GM23338 (cell line): ENCODE results near the gene TTC8. TPM values are rescaled to one million over a fixed set of nuclear protein-coding genes. Genes with fewer than 3 reads are reported as not detected.

Source experiments
- ATAC-seq: fragments of 200-7000 bp; cut with Tn5 transposase; 3 replicates; pipeline ENCODE4 v1.9.1; 2020
- DNase-seq: peaks from one replicate; pipeline ENCODE4 v3.0.0-alpha.2; 2015; ENCODE audit warnings: low spot score
- H2AFZ ChIP-seq: fragments of 200-600 bp; sonication (generic); 2 replicates; pipeline ENCODE4 v1.8.0; 2016; ENCODE audit warnings: antibody characterized with exemption, mild to moderate bottlenecking, moderate library complexity
- H3F3A ChIP-seq: fragments of 200-600 bp; sonication (generic); replicated peaks from 2 replicates; pipeline ENCODE4 v1.8.0; 2017; ENCODE audit warnings: antibody characterized with exemption, mixed run types, low read depth
- H3K27ac ChIP-seq: fragments of 200-600 bp; sonication (generic); 2 replicates; pipeline ENCODE4 v1.6.1; 2016; ENCODE audit warnings: low read depth
- H3K27me3 ChIP-seq: fragments of 200-600 bp; sonication (generic); 2 replicates; pipeline ENCODE4 v1.8.0; 2016; ENCODE audit warnings: mild to moderate bottlenecking, mixed run types, moderate library complexity; ENCODE audit not compliant: insufficient read depth
- H3K36me3 ChIP-seq: fragments of 200-600 bp; sonication (generic); 2 replicates; pipeline ENCODE4 v1.8.0; 2016; ENCODE audit warnings: mild to moderate bottlenecking; ENCODE audit not compliant: insufficient read depth
- H3K4me1 ChIP-seq: fragments of 200-600 bp; sonication (generic); 2 replicates; pipeline ENCODE4 v1.8.0; 2016; ENCODE audit warnings: mild to moderate bottlenecking, moderate library complexity; ENCODE audit not compliant: insufficient read depth
- H3K4me2 ChIP-seq: fragments of 200-600 bp; sonication (generic); 2 replicates; pipeline ENCODE4 v1.7.1; 2017; ENCODE audit warnings: mixed run types
- H3K4me3 ChIP-seq: fragments of 200-600 bp; sonication (generic); 2 replicates; pipeline ENCODE4 v1.6.1; 2016; ENCODE audit warnings: mixed run types
- H3K79me2 ChIP-seq: fragments of 200-600 bp; sonication (generic); replicated peaks from 2 replicates; pipeline ENCODE4 v1.8.0; 2017; ENCODE audit warnings: mild to moderate bottlenecking; ENCODE audit not compliant: insufficient read depth
- H3K9me2 ChIP-seq: fragments of 200-600 bp; sonication (generic); 2 replicates; pipeline ENCODE4 v1.8.0; 2017; ENCODE audit not compliant: insufficient read depth
- H4K20me1 ChIP-seq: fragments of 200-600 bp; sonication (generic); replicated peaks from 2 replicates; pipeline ENCODE4 v1.8.0; 2017; ENCODE audit warnings: mild to moderate bottlenecking; ENCODE audit not compliant: insufficient read depth
- H3K27ac Mint-ChIP-seq: 2 replicates; pipeline ENCODE4 v1.8.0; 2020; ENCODE audit warnings: inconsistent platforms, mild to moderate bottlenecking, moderate library complexity, mixed read lengths
- H3K27me3 Mint-ChIP-seq: 3 replicates; pipeline ENCODE4 v1.8.0; 2022; ENCODE audit warnings: low read depth, mild to moderate bottlenecking, moderate library complexity, mixed read lengths, inconsistent platforms; ENCODE audit not compliant: insufficient read depth, poor library complexity
- H3K36me3 Mint-ChIP-seq: 3 replicates; pipeline ENCODE4 v1.8.0; 2021; ENCODE audit warnings: low read depth, mild to moderate bottlenecking, inconsistent platforms, moderate library complexity, mixed read lengths
- H3K4me1 Mint-ChIP-seq: 3 replicates; pipeline ENCODE4 v1.8.0; 2020; ENCODE audit warnings: mild to moderate bottlenecking, inconsistent platforms, mixed read lengths
- H3K4me3 Mint-ChIP-seq: 3 replicates; pipeline ENCODE4 v1.8.0; 2021; ENCODE audit warnings: moderate library complexity, mild to moderate bottlenecking, inconsistent platforms, mixed read lengths
- H3K9me3 Mint-ChIP-seq: 3 replicates; pipeline ENCODE4 v1.8.0; 2020; ENCODE audit warnings: moderate library complexity, mild to moderate bottlenecking, inconsistent platforms, mixed read lengths
- EZH2 ChIP-seq: fragments of 200-600 bp; sonication (generic); IDR thresholded peaks from one replicate; pipeline ENCODE4 v1.8.0; 2017; ENCODE audit warnings: antibody characterized with exemption, mild to moderate bottlenecking, low read depth; ENCODE audit not compliant: unreplicated experiment
- NANOG ChIP-seq: IDR thresholded peaks from 2 replicates; pipeline ENCODE4 v1.6.1; 2016; ENCODE audit warnings: antibody characterized with exemption, borderline replicate concordance
- STAT1 ChIP-seq: IDR thresholded peaks from one replicate; pipeline ENCODE4 v1.6.1; 2016; ENCODE audit warnings: antibody characterized with exemption; ENCODE audit not compliant: unreplicated experiment
- ZNF114 ChIP-seq: fragments of 250-450 bp; sonication (Bioruptor Pico); IDR thresholded peaks from 2 replicates; pipeline ENCODE4 v1.5.0; 2020; ENCODE audit warnings: mild to moderate bottlenecking, moderate library complexity
- polyA plus RNA-seq: library from polyadenylated mRNA; unstranded; fragments of >200 nt; fragmentation: Nextera tagmentation; extraction: Ambion mirVana; gene quantifications from 2 replicates; pipeline ENCODE4 v1.2.1, GENCODE V29; 2016
- total RNA-seq: library from RNA; depleted of rRNA; stranded (reverse); fragments of >200 nt; shearing (Covaris generic); gene quantifications from 2 replicates; pipeline ENCODE4 v1.2.3, GENCODE V29; 2014
- TF ChIP-seq, protein P1 (sequence below): IDR thresholded peaks from one replicate; pipeline ENCODE4 v1.6.1; 2018; ENCODE audit warnings: antibody characterized with exemption; ENCODE audit not compliant: unreplicated experiment
- TF ChIP-seq, protein P2 (sequence below): fragments of 250-450 bp; sonication (Bioruptor Pico); IDR thresholded peaks from 2 replicates; pipeline ENCODE4 v1.5.0; 2020; ENCODE audit warnings: mild to moderate bottlenecking, moderate library complexity

Gene TTC8
- total and polyA plus RNA-seq, 2 experiments from 2014 or later = 7.5 to 10.5 TPM

DNA sequence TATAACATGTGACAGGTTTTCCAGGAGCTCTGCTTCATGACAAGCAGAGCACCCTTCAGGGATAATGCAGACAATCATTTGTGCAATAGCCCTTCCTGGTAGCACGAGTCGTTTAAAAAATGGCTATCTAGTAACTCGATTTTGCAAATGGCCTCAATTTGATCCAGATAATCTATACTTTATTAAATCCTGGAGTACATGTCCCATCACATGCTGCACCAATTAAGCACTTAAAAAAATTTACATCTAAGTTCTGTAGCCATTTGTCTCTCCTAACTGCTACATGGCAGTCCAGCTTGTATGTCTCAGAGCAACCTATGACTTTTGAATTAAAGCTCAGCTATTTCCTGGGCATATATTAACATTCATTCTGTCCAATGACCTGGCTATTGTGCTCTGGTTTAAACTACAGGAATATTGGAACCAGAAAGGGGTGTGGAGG lies 79.8 kb downstream of the TTC8 start (continued):
- TF ChIP-seq, protein P1, sequence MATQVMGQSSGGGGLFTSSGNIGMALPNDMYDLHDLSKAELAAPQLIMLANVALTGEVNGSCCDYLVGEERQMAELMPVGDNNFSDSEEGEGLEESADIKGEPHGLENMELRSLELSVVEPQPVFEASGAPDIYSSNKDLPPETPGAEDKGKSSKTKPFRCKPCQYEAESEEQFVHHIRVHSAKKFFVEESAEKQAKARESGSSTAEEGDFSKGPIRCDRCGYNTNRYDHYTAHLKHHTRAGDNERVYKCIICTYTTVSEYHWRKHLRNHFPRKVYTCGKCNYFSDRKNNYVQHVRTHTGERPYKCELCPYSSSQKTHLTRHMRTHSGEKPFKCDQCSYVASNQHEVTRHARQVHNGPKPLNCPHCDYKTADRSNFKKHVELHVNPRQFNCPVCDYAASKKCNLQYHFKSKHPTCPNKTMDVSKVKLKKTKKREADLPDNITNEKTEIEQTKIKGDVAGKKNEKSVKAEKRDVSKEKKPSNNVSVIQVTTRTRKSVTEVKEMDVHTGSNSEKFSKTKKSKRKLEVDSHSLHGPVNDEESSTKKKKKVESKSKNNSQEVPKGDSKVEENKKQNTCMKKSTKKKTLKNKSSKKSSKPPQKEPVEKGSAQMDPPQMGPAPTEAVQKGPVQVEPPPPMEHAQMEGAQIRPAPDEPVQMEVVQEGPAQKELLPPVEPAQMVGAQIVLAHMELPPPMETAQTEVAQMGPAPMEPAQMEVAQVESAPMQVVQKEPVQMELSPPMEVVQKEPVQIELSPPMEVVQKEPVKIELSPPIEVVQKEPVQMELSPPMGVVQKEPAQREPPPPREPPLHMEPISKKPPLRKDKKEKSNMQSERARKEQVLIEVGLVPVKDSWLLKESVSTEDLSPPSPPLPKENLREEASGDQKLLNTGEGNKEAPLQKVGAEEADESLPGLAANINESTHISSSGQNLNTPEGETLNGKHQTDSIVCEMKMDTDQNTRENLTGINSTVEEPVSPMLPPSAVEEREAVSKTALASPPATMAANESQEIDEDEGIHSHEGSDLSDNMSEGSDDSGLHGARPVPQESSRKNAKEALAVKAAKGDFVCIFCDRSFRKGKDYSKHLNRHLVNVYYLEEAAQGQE = no peak

DNA sequence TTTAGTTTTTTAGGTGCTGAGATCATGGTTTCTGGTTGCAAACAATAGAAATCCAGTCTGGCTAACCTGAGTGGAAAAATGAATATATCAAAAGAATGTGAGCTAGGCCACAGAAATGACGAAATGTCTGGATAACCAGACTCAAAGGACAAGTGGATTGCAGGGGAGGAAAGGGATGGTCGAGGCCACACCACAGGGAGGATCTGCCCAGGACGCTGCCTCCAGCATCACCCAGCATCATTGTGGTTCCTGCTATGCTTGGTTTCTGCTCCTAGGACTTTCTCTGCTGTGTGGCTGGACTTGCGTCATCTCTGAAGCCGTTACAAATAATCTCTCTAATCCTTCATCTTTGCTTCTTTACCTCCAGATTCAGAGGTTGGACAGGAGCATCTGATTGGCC lies 80.4 kb downstream of the TTC8 start:
- Mint-ChIP-seq H3K4me1 (no peaks in the 10 kb centered on the region), H3K27ac (no peak overlapping the region), H3K4me3 (no peak overlapping the region), H3K36me3 (0 out of 3 replicates have a peak, but pooled peaks cover 3% of the 10 kb centered on the region), H3K27me3 (no peaks in the 10 kb centered on the region), H3K9me3 (peaks cover 14% of the 10 kb centered on the region)
- H3K4me2 ChIP-seq = no peak overlapping the region
- no peak overlapping the region for H3K27ac ChIP-seq
- no peak for ATAC-seq
- no peaks in the 10 kb centered on the region; the same call in 1 of the 2 replicates for H3K36me3 ChIP-seq
- H3F3A ChIP-seq = no peaks in the 10 kb centered on the region
- H2AFZ ChIP-seq = no peak overlapping the region
- DNase-seq = no peak
- H3K4me1 ChIP-seq = no peaks in the 10 kb centered on the region
- TF ChIP-seq NANOG = no peak
- no peaks in the 10 kb centered on the region for H4K20me1 ChIP-seq
- H3K27me3 ChIP-seq = no peaks in the 10 kb centered on the region
- H3K4me3 ChIP-seq = no peak overlapping the region
- H3K79me2 ChIP-seq = no peaks in the 10 kb centered on the region
- H3K9me2 ChIP-seq = no peaks in the 10 kb centered on the region

DNA sequence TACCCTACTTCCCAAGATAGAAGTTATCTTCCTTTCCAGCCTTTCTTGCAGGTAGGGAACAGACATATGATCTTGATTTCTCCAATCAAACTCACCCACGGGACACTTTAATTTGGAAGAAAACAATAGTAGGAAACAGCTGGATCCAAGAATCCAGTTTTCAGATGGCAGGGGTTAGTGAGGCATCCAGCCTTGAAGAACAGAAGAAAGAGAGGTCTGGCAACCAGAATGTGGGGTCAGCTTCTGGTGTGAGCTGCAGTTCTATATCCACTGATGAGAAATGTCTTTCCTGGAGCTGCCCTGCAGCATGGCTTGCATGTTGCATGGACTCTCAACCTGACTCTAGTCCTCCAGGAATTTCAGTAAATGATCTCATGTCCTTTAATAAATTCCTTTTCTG lies 83.8 kb downstream of the TTC8 start:
- Histone ChIP-seq H3K4me3 (no peak overlapping the region), H3F3A (no peaks in the 10 kb centered on the region), H3K27me3 (no peaks in the 10 kb centered on the region), H4K20me1 (no peaks in the 10 kb centered on the region), H2AFZ (no peak overlapping the region), H3K27ac (no peak overlapping the region), H3K36me3 (no peaks in the 10 kb centered on the region; the same call in 1 of the 2 replicates), H3K79me2 (no peaks in the 10 kb centered on the region), H3K4me2 (no peak overlapping the region), H3K9me2 (peaks cover 6% of the 10 kb centered on the region; the same call in 1 of the 2 replicates), H3K4me1 (no peaks in the 10 kb centered on the region)
- DNase-seq (no peak), ATAC-seq (no peak)
- Mint-ChIP-seq H3K27me3 (no peaks in the 10 kb centered on the region), H3K36me3 (0 out of 3 replicates have a peak, but pooled peaks cover 3% of the 10 kb centered on the region), H3K27ac (no peak overlapping the region), H3K4me1 (no peaks in the 10 kb centered on the region), H3K9me3 (peaks cover 14% of the 10 kb centered on the region), H3K4me3 (no peak overlapping the region)
- no peak for TF ChIP-seq STAT1
- TF ChIP-seq, protein P1 = no peak
- TF ChIP-seq, protein P2, sequence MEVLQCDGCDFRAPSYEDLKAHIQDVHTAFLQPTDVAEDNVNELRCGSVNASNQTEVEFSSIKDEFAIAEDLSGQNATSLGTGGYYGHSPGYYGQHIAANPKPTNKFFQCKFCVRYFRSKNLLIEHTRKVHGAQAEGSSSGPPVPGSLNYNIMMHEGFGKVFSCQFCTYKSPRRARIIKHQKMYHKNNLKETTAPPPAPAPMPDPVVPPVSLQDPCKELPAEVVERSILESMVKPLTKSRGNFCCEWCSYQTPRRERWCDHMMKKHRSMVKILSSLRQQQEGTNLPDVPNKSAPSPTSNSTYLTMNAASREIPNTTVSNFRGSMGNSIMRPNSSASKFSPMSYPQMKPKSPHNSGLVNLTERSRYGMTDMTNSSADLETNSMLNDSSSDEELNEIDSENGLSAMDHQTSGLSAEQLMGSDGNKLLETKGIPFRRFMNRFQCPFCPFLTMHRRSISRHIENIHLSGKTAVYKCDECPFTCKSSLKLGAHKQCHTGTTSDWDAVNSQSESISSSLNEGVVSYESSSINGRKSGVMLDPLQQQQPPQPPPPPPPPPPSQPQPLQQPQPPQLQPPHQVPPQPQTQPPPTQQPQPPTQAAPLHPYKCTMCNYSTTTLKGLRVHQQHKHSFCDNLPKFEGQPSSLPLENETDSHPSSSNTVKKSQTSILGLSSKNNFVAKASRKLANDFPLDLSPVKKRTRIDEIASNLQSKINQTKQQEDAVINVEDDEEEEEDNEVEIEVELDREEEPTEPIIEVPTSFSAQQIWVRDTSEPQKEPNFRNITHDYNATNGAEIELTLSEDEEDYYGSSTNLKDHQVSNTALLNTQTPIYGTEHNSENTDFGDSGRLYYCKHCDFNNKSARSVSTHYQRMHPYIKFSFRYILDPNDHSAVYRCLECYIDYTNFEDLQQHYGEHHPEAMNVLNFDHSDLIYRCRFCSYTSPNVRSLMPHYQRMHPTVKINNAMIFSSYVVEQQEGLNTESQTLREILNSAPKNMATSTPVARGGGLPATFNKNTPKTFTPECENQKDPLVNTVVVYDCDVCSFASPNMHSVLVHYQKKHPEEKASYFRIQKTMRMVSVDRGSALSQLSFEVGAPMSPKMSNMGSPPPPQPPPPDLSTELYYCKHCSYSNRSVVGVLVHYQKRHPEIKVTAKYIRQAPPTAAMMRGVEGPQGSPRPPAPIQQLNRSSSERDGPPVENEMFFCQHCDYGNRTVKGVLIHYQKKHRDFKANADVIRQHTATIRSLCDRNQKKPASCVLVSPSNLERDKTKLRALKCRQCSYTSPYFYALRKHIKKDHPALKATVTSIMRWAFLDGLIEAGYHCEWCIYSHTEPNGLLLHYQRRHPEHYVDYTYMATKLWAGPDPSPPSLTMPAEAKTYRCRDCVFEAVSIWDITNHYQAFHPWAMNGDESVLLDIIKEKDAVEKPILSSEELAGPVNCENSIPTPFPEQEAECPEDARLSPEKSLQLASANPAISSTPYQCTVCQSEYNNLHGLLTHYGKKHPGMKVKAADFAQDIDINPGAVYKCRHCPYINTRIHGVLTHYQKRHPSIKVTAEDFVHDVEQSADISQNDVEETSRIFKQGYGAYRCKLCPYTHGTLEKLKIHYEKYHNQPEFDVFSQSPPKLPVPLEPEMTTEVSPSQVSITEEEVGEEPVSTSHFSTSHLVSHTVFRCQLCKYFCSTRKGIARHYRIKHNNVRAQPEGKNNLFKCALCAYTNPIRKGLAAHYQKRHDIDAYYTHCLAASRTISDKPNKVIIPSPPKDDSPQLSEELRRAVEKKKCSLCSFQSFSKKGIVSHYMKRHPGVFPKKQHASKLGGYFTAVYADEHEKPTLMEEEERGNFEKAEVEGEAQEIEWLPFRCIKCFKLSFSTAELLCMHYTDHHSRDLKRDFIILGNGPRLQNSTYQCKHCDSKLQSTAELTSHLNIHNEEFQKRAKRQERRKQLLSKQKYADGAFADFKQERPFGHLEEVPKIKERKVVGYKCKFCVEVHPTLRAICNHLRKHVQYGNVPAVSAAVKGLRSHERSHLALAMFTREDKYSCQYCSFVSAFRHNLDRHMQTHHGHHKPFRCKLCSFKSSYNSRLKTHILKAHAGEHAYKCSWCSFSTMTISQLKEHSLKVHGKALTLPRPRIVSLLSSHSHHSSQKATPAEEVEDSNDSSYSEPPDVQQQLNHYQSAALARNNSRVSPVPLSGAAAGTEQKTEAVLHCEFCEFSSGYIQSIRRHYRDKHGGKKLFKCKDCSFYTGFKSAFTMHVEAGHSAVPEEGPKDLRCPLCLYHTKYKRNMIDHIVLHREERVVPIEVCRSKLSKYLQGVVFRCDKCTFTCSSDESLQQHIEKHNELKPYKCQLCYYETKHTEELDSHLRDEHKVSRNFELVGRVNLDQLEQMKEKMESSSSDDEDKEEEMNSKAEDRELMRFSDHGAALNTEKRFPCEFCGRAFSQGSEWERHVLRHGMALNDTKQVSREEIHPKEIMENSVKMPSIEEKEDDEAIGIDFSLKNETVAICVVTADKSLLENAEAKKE (CRISPR knock-in tag) = no peak
- no peak for TF ChIP-seq ZNF114
- TF ChIP-seq EZH2 = no peak
